DMS53 treated with DMSO at 0.1 percent for 48 hours (cell line): ENCODE measurements around the gene RNF166.
A peak's percentile ranks its signal among the peaks of the same experiment; 100 is the strongest.
"Not testable (repeated sequence)": the region's sequence is repeated elsewhere in the genome, so short reads cannot be mapped to it uniquely, and the experiment has no call there.

Experiments used
- DNase-seq: peaks from one replicate; lab custom pipeline; 2025; ENCODE audit not compliant: unreplicated experiment; lab: John Stamatoyannopoulos, UW

The RNF166 gene

DNA sequence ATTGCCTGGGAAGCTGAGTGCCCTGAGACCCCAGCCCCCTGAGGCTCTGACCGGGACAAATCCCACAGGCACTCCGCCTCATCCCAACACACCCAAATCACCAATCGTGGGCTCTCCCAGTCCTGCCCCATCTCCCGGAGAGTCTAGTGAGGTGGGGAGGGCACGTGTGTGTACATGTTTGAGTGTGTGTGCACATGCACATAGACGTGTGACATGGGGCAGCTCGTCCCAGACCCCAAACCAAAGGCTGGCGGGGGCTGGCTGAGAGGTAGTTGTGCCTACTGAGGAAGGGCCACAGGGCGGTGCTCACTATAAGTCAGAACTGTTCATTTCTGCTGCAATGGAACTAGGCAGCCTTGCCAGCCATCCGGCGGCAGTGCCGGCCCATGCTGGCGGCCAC, 28.5 kb downstream of the RNF166 start:
- no peak for DNase-seq

DNA sequence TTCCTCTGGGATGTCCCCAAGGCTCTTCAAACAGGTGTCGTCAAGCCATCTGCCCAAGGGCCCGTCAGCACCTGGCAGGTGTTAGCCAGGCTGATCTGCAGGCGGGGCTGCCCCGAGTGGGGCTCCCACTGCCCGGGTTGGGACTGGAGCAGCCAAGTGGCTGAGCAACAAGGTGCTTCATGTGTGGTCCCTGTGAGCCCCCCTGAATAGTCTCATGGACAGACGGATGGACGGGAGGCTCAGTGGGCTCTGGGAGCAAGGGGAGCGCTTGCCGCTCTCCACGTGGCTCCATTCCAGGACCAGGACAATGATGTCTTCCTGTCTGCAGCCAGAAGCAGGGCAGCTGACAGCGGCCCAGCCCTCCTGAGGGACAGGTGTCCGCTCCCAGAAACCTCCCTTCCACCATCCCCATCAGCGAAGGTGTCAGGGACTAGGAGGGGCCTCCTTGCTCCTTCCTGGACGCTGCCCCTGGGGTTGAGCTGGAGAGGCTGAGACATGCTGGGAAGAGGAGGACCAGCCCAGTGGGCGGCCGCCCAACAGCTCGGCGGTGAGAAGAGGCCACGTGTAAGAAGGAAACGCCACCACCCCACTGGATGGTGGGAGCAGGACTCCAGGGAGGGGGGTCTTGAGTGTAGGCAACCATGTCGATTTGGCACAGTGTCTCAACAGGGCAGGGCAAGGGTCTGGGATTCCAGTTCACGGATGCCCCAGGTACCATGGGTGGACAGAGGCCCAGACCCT, 29.5 kb downstream of the RNF166 start:
- DNase-seq, result no peak

DNA sequence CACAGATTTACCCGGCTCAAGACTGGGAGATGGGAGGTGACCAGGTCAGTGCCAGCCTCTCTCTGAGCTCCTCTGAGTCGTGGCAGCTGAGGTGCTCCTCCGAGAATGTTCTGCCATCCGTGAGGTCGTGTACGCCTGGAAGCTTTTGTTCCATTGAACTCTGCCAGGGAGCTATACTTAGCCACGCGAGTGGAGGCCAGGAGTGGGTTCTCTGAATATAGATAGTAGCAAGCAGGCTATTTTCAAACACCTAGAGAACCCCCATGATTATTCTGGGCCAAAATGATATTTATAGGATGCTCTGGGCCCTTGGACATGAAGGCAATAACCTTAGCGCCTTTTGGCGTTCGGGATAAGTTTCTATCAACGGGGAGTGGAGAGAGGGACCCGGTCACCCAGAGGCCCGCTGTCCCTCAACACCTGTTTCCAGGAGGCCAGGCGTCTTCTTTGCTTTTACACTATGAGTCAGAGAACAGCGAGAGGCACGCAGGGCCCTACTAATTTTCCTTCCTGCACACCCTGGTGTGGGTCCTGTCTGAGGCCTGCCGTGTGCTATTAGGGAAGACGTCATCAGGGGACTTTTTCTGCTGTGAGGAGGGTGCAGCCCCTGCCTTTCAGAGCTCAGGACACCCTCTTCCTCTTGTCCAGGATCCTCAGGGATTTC, 32.4 kb downstream of the RNF166 start:
- no peak for DNase-seq

DNA sequence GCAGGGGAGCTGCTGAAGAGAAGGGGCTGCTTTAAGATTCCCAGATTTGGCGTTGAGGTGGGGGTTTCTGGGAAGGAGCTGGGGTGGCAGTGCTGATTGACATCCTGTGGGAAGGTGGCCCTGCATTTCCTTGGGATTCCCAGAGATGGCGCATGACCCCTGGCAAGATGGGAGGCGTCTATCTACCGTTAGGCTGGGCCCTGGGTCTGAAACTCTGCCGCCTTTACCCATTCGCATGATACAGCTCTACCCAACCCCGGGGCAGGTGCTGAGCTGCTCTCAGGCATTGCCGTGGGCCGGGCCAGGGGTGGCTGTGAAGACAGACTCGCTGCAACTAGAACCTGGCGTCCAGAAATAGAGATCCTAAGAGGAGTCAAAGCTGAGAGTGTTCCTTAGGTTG, 33.4 kb downstream of the RNF166 start:
- peak; percentile 7 for DNase-seq

- no peak for DNase-seq
Measured at GRCh38 chr16:88671806-88672205, 34.4 kb downstream of the RNF166 start.

DNA sequence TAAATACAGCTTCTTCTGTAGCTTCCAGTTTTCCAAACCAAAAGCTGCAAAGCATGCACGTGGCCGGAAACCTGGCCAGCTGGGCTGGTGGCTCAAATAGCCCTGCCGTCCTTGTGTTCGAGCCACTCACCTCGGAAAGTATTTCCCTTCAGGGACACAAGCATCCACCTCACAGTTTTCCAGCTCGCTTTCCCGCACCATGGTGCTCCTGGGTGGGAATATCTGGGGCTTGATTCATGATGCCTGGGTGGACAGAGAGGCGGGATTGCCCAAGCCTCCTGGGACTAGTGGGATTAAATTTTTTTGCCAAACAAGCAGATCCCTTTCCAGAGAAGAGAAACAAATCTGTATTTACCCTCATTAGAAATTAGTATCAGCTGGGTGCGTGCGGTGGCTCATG, 36.2 kb downstream of the RNF166 start:
- no peak for DNase-seq

- not testable (repeated sequence) for DNase-seq
Measured at GRCh38 chr16:88669493-88669892, 36.7 kb downstream of the RNF166 start.

DNA sequence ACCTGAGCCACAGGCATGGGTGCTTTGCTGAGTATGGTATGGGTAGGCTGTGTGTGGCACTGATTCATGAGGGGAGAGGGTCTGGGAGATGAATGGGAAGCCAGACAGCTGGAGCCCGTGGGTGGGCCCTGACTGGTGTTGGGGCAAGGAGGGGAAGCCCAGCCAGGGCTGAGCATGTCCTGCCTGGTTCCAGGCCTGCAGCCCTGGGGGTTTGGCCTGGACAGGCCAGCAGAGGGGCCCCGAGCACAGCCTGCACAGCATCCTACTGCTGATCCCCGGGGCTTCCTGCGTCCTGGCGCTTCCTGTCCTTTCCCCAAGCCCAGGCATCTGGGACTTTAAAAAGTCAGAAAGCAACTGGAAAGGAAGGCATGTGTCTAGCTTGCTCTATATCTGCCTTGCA, 38.7 kb downstream of the RNF166 start:
- DNase-seq, result no peak

GRCh38 chr16:88665570-88665969, 40.6 kb downstream of the RNF166 start:
- DNase-seq, result no peak

- no peak for DNase-seq
Measured at GRCh38 chr16:88665148-88665547, 41.1 kb downstream of the RNF166 start.

DNA sequence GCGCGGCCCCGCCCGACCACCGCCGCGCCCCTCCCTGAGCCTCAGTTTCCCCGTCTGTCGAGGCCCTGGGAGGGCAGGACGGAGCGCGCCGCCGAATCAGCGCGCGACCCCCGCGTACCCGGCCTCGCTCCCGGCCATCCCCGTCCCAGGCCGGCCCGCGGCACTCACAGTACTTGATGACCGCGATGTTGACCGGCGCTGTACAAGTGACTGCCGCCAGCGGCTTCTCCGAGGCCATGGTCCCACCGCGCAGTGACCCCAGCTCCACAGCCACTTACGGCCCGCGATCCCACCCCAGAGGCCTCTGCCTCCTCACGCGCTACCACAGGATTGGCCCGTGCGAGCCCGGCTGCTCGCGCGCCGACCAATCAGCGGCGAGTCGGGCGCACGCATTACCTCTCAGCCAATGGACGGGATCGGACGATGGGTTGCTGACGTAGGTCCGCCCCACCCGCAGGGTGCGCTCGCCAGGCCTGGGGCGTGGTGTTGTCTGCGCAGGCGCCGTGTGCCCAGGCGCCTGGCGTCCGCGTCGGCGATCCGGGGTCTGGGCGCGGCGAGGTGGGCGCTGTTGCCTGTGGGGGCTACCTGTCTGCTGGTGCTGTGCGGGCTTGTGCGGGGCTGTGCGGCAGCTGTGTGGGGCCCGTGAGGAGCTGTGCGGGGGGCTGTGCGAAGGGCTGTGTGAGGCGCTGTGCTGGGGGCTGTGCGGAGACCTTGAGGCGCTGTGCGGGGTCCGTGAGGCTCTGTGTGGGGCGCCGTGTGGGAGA, 43.2 kb downstream of the RNF166 start, which contains the start of gene MVD:
Gene MVD (minus strand): TSS at position 249 of the 764 bp plus-strand sequence. CDS start 11 bp downstream, at position 238.
- peak; percentile 89 for DNase-seq

- DNase-seq, result no peak
Measured at GRCh38 chr16:88662222-88662842, 43.9 kb downstream of the RNF166 start.

DNA sequence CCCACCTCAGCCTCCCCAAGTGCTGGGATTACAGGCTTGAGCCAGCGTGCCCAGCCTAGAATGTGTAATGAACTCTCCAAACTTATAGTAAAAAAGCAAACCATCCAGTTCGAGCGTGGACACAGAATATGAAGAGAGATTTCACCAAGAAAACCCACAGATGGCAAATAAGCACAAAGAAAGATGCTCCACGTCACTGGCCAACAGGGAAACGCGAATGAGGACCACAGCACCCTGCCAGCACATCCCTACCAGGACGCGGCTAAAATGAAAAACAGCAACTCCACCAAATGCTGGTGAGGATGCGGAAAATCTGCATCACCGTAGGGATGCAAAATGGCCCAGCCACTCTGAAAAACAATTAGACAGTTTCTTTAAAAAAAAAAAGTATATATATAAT, 44.7 kb downstream of the RNF166 start:
- no peak for DNase-seq

DNA sequence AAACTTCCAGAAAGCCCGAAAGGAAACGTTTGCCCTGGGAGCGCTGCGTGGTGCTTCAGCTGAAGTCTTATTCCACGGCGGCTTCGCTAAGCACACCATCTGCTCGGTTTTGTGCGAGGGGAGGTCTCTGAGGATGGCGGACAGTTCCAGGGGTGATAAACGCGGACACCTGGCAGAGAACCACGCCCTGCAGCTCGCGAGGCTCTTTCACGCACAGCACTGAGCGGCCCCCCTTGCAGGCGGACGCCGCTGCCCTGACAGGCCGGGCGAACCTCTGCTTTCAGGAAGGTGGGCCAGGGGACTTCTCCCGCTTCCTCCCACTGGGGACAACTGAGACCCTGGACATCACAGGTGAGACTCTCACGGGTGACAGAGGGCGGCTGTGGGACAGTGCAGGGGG, 47.0 kb downstream of the RNF166 start:
- no peak for DNase-seq

DNA sequence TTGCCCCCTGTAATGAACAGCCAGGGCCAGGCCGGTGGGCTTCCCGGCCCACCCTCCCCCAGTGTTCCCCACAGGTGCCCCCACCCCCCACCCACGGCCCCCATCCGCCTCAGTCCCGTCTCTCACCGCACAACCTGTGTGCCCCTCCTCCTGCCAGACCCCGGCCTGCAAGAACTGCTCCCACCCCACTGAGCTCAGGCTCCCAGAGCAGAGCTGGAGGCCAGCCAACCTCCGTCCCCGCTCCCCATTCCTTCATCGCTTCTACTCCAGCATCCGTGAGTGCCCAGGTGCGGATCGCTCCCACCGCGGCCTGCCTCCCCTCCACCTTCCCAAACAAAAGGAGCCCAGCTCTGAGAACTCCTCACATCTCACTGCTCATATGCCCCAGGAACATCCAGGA, 47.5 kb downstream of the RNF166 start:
- no peak for DNase-seq

DNA sequence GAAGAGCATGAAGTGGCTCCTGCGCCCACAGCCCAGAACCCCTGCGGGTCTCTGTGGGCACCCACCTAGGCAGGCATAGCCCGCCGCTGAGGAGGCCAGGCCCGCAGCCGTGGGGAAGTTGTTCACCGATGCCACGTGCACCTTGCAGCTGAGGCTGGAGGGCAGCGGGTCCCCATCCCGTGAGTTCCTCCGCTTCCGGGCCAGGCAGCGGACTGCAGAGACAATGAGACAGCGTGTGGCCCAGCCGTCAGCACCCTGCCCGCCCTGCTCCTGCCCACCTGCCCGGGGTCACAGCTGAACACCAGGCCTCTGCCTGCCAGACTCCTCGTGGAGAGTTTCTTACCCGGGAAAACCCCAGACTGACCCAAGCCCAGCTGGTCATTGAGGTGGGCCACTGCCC, 48.8 kb downstream of the RNF166 start:
- no peak for DNase-seq

- DNase-seq, result no peak
Measured at GRCh38 chr16:88656291-88656980, 49.8 kb downstream of the RNF166 start.

DNA sequence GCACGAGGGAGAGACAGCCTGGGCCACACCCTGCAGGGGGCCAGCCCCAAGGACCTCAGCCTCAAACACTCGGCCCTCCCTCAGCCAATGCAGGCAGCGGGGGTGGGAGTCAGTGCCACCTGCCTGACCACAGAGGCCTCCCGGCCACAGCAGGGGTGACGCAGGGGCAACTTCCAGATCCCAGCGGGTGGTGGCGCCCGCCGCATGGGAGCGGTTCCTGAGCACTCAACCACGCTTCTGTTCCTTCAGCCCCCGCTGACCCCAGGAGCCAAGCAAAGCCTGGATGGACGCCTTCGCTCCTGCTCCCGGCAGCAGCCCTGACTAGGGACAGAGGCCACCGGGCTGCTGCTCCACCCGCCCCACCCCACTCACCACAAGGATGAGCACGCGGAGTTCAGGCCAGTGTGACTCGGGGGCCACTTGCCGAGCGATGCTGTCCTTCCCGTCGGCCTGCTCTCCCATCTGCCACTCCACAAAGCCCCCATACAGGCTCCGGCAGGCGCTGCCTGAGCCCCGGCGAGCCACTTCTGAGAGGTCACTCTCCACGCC, 50.4 kb downstream of the RNF166 start:
- no peak for DNase-seq

DNA sequence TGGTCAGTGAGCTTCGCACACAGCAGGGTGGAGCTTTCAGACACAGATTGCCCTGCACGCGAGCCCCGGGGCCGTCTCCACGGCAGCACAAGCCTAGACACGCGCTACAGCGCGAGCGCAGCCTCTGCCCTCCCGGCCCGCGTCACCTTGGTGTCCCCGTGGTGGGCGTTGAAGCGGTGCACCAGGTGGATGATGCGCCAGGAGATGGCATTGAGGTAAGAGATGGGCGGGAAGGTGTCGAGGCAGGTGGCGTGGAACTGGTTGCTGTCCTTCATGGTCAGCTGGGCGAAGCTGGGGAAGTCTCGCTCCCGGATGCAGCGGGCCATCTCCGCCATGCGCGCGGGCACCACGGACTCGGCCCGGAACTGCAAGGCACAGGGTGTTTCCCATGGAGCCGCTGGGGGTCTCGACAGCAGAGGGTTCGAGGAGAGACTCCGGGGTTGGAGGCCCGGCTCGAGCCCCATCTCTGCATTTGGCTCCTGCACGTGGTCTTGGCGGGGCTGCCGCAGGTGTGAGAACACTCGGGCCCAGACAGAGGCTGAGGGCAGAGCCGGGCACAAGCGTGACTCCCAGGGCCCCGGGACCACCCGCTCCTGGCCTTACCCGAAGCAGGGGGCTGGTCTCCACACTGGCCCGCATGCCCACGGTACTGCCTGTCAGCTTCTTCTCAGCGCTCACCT, 51.0 kb downstream of the RNF166 start:
- no peak for DNase-seq
